Esophagus (tissue), 2 donors: ENCODE data around the gene CCDC81. TPM values are rescaled to one million over a fixed set of nuclear protein-coding genes. Genes with fewer than 3 reads are reported as not detected.

Source experiments
- H3K27ac ChIP-seq, 2 donors: one replicate each; pipeline ENCODE4 v1.5.1; 2013; ENCODE audit warnings: low read depth in 2 of 2, mild to moderate bottlenecking in 2 of 2, inconsistent platforms in 1 of 2, low read length in 1 of 2, moderate library complexity in 1 of 2
- H3K27me3 ChIP-seq, 2 donors: one replicate each; pipeline ENCODE4 v1.6.1; 2013; ENCODE audit warnings: low read length in 2 of 2, control low read depth in 1 of 2, mild to moderate bottlenecking in 1 of 2; ENCODE audit not compliant: insufficient read depth in 2 of 2, control insufficient read depth in 1 of 2
- H3K36me3 ChIP-seq, 2 donors: one replicate each; pipeline ENCODE4 v1.6.1; 2013; ENCODE audit warnings: low read length in 1 of 2; ENCODE audit not compliant: control insufficient read depth in 2 of 2, insufficient read depth in 2 of 2
- H3K4me1 ChIP-seq, 2 donors: one replicate each; pipeline ENCODE4 v1.6.1; 2013; ENCODE audit warnings: low read length in 1 of 2; ENCODE audit not compliant: control insufficient read depth in 2 of 2, insufficient read depth in 2 of 2
- H3K4me3 ChIP-seq, 2 donors: one replicate each; pipeline ENCODE4 v1.5.1; 2013; ENCODE audit warnings: low read length in 2 of 2, mild to moderate bottlenecking in 2 of 2, low read depth in 1 of 2, moderate library complexity in 1 of 2
- H3K9me3 ChIP-seq, 2 donors: one replicate each; pipeline ENCODE4 v1.6.1; 2013; ENCODE audit warnings: mild to moderate bottlenecking in 2 of 2, low read depth in 1 of 2, low read length in 1 of 2, moderate library complexity in 1 of 2; ENCODE audit not compliant: control insufficient read depth in 2 of 2, insufficient read depth in 1 of 2
- WGBS, 2 donors: extraction: QIAGEN DNeasy Blood & Tissue Kit; methylation state at CpG; one replicate each; pipeline ENCODE4 v1.1.7; 2013; 5-methylcytosine and 5-hydroxymethylcytosine counted together
- polyA plus RNA-seq, 2 donors: library from polyadenylated mRNA; stranded (reverse); fragments of 200-250 nt; gene quantifications; one replicate each; pipeline ENCODE4 v1.2.3, GENCODE V29; 2013
- donor health status: healthy with polysubstance abuse.
- donor health status: Bipolar disorder and iron deficiency.

CCDC81 gene
- polyA plus RNA-seq, 2 donors = 0.11 to 0.31 TPM

DNA sequence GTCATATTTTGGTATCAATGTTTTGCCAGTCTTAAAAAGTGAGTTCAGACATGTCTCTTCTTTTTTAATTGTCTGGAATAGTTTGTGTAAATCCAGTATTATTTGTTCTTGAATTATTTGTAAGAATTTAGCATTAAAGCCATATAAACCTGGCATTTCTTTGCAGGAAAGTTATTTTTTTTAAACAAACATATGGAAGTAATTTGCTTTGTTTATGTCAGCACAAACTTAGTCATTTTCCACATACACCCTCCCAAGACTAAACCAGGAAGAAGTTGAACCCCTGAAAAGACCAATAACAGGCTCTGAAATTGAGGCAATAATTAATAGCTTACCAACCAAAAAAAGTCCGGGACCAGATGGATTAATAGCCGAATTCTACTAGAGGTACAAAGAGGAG lies 9.1 kb upstream of the CCDC81 start:
- Histone ChIP-seq H3K27ac (no peak overlapping the region), H3K4me1 (peaks cover 0 to 3% of the 10 kb centered on the region in 2 donors), H3K36me3 (no peaks in the 10 kb centered on the region), H3K4me3 (no peak overlapping the region), H3K27me3 (no peaks in the 10 kb centered on the region), H3K9me3 (no peaks in the 10 kb centered on the region)
- WGBS, 2 donors = 81 to 86% methylated on average over 2 of the region's 2 CpGs

- peaks cover 0 to 8% of the 10 kb centered on the region in 2 donors for H3K4me1 ChIP-seq
- peaks cover 0 to 2% of the 10 kb centered on the region in 2 donors for H3K9me3 ChIP-seq
- H3K27me3 ChIP-seq = no peaks in the 10 kb centered on the region
- no peaks in the 10 kb centered on the region for H3K36me3 ChIP-seq
- WGBS, 2 donors = 58 to 73% methylated on average over 7 of the region's 7 CpGs
- H3K4me3 ChIP-seq = no peak overlapping the region
- no peak overlapping the region for H3K27ac ChIP-seq
Measured at GRCh38 chr11:86369668-86370067, 5.0 kb upstream of the CCDC81 start.

GRCh38 chr11:86370171-86370570 lies 4.5 kb upstream of the CCDC81 start:
- whole genome bisulfite sequencing, 2 donors = 81 to 85% methylated on average over 4 of the region's 4 CpGs
- Histone ChIP-seq H3K27ac (no peak overlapping the region), H3K9me3 (peaks cover 0 to 2% of the 10 kb centered on the region in 2 donors), H3K4me1 (peaks cover 0 to 9% of the 10 kb centered on the region in 2 donors), H3K27me3 (no peaks in the 10 kb centered on the region), H3K4me3 (no peak overlapping the region), H3K36me3 (no peaks in the 10 kb centered on the region)

DNA sequence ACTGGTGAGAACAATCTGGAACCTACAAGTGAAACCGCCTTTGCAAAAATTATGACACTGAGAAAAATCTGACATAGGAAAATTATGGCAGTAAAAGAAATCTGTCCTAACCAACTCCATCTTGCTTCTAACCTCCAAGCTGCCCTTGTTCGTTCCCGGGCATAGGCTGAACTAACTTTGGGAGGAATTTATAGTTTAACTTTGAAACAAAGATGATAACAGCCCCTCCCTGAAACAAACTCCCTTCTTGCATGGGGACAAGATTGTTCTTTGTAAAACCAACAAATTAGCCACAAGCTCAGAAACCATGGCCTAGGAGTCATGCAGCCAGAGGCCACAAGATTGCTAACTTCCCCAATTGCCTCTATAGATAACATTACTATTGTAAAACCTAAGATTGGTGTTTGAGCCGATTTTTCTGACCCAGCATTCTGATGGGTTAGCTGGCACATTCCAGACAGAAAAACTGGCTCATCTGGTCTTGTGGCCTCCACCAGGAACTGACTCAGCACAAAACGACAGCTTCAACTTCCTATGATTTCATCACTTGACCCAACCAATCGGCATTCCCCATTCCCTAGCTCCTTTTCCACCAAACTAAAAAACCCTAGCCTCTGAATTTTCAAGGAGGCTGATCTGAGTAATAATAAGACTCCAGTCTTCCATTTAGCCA lies 3.6 kb upstream of the CCDC81 start:
- H3K36me3 ChIP-seq = no peaks in the 10 kb centered on the region
- peak overlapping the region in 1 of 2 donors; percentile 42 for H3K27ac ChIP-seq
- no peaks in the 10 kb centered on the region for H3K27me3 ChIP-seq
- H3K4me3 ChIP-seq = no peak overlapping the region
- WGBS, 2 donors = 63 to 66% methylated on average over 6 of the region's 6 CpGs
- peaks cover 0 to 9% of the 10 kb centered on the region in 2 donors for H3K4me1 ChIP-seq
- peaks cover 0 to 2% of the 10 kb centered on the region in 2 donors for H3K9me3 ChIP-seq

GRCh38 chr11:86372041-86372440 lies 2.6 kb upstream of the CCDC81 start:
- H3K4me3 ChIP-seq = no peak overlapping the region
- peaks cover 0 to 2% of the 10 kb centered on the region in 2 donors for H3K9me3 ChIP-seq
- 94% methylated on average over 1 of the region's 1 CpG for WGBS, 2 donors
- peaks cover 0 to 9% of the 10 kb centered on the region in 2 donors for H3K4me1 ChIP-seq
- H3K36me3 ChIP-seq = no peaks in the 10 kb centered on the region
- H3K27ac ChIP-seq = no peak overlapping the region
- no peaks in the 10 kb centered on the region for H3K27me3 ChIP-seq

DNA sequence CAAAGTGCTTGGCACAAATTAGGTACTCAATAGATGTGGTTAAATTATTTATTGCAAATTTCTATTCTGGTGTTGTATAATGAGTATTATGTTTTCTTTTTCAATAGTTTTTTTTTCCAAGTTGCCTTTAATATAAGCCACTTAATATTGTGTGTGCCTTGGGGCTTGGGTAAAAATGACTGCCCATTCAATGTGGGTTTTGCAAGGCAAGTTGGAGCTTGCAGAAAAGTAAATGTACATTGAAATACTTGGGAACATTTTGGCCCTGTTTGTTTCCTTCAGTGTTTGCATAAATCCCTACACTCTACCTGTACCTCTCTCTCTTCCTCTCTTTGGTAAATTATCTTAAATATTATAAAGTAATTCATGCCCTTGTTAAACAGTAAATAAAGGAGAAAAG lies 2.1 kb upstream of the CCDC81 start:
- peaks cover 0 to 2% of the 10 kb centered on the region in 2 donors for H3K9me3 ChIP-seq
- H3K36me3 ChIP-seq = no peaks in the 10 kb centered on the region
- H3K4me1 ChIP-seq = peaks cover 0 to 9% of the 10 kb centered on the region in 2 donors
- H3K27me3 ChIP-seq = no peaks in the 10 kb centered on the region
- no peak overlapping the region for H3K27ac ChIP-seq
- no peak overlapping the region for H3K4me3 ChIP-seq

DNA sequence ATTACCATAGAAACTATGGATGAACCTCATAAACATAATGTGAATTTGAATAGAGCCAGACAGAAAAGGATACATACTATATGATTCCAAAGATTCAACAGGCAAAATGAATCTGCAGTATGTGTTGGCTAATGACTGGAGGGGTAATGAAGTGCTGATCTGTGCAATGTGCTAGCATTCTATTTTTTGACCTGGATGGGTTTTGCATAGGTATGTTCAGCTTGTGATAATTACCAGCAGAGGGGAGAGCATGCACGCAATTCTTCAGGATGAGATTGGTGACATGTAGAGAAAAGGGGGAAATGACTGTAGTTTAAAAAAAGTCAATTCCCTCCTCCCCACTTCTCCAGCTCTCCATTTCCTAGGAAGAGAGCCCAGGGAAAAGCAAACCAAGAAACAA lies 618 bp upstream of the CCDC81 start:
- WGBS, 2 donors = 53 to 78% methylated on average over 1 of the region's 1 CpG
- no peak overlapping the region for H3K4me3 ChIP-seq
- H3K36me3 ChIP-seq = no peaks in the 10 kb centered on the region

DNA sequence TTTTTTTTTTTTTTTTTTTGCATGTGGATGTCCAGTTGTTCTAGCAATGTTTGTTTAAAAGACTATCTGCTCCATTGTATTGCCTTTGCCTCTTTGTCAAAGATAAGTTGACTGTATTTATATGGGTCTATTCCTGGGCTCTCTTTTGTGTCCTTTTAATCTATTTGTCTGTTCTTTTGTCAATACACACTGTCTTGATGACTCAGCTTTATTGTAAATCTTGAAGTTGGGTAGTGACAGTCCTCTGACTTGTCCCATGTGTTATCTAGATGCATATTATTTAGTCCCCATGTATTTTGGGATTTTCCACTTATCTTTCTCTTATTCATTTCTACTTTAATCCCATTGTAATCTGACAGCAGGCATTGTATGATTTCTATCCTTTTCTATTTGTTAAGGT lies 3.3 kb downstream of the CCDC81 start:
- no peaks in the 10 kb centered on the region for H3K27me3 ChIP-seq
- no peak overlapping the region for H3K4me3 ChIP-seq
- H3K36me3 ChIP-seq = no peaks in the 10 kb centered on the region
- H3K9me3 ChIP-seq = peaks cover 0 to 2% of the 10 kb centered on the region in 2 donors
- H3K4me1 ChIP-seq = peaks cover 0 to 2% of the 10 kb centered on the region in 2 donors
- H3K27ac ChIP-seq = no peak overlapping the region

More for the DNA sequence above, 618 bp upstream of the CCDC81 start:
- Histone ChIP-seq H3K4me1 (peaks cover 0 to 9% of the 10 kb centered on the region in 2 donors), H3K27ac (no peak overlapping the region), H3K9me3 (peaks cover 0 to 2% of the 10 kb centered on the region in 2 donors), H3K27me3 (no peaks in the 10 kb centered on the region)

DNA sequence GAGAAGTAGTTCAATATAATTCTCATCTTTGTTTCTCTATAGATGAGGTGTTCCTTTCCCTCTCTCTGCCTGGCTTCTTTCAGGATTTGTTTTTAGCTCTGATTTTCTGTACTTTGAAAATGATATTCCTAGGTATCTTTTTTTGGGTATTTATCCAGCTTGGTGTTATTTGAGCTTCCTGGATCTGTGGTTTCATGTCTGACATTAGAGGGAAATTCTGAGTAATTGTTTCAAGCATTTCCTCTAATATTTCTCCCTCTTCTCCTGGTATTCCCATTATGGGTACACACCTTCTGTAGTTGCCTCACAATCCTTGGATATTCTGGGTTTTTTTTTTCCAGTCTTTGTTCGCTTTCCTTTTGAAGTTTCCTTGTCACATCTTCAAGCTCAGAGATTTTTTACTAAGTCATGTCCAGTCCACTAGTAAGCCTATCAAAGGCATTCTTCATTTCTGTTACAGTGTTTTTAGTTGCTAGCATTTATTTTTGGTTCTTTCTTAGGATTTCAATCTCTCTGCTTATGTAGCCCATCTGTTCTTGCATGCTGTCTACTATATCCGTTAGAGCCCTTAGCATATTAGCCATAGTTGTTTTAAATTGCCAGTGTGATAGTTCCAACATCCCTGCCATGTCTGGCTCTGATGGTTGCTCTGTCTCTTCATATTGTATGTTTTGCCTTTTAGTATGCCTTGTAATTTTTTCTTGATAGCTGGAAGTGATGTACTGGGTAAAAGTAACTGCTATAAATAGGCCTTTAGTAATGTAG lies 5.8 kb downstream of the CCDC81 start:
- Histone ChIP-seq H3K36me3 (no peaks in the 10 kb centered on the region), H3K27me3 (no peaks in the 10 kb centered on the region), H3K9me3 (no peaks in the 10 kb centered on the region), H3K4me3 (no peak overlapping the region), H3K27ac (no peak overlapping the region), H3K4me1 (no peaks in the 10 kb centered on the region)
- WGBS, 2 donors = 92 to 96% methylated on average over 2 of the region's 2 CpGs
